SK-N-SH treated with all-trans-retinoic acid at 6 μM for 48 hours (cell line): ENCODE measurements around the gene GNAT3.

Experiments
- ATAC-seq: fragments of 200-7000 bp; cut with Tn5 transposase; 3 replicates; pipeline ENCODE4 v1.9.1; 2020; ENCODE audit warnings: mild to moderate bottlenecking, moderate library complexity
- ARNTL ChIP-seq: fragments of 450-650 bp; formaldehyde crosslinking; IDR thresholded peaks from 2 replicates; pipeline ENCODE4 v1.5.0; 2020; ENCODE audit warnings: low read depth, mild to moderate bottlenecking, moderate library complexity, borderline replicate concordance
- BACH2 ChIP-seq: fragments of 250-450 bp; sonication (Bioruptor Pico); IDR thresholded peaks from 2 replicates; pipeline ENCODE4 v1.9.0; 2021; ENCODE audit warnings: mild to moderate bottlenecking, borderline replicate concordance
- CSDC2 ChIP-seq: fragments of 250-450 bp; sonication (Bioruptor Pico); IDR thresholded peaks from 2 replicates; pipeline ENCODE4 v1.5.0; 2020; ENCODE audit warnings: mild to moderate bottlenecking, moderate library complexity
- ESRRG ChIP-seq: fragments of 250-450 bp; sonication (Bioruptor Pico); IDR thresholded peaks from 2 replicates; pipeline ENCODE4 v1.6.1; 2021; ENCODE audit warnings: mild to moderate bottlenecking
- ISL1 ChIP-seq: fragments of 250-450 bp; sonication (Bioruptor Pico); IDR thresholded peaks from 2 replicates; pipeline ENCODE4 v2.1.2; 2022; ENCODE audit warnings: mild to moderate bottlenecking, moderate library complexity
- OSR1 ChIP-seq: fragments of 250-450 bp; sonication (Bioruptor Pico); IDR thresholded peaks from 2 replicates; pipeline ENCODE4 v1.8.0; 2022; ENCODE audit warnings: moderate library complexity, mild to moderate bottlenecking, inconsistent platforms
- RARB ChIP-seq: fragments of 250-450 bp; sonication (Bioruptor Pico); IDR thresholded peaks from 2 replicates; pipeline ENCODE4 v1.8.0; 2021; ENCODE audit warnings: mild to moderate bottlenecking, moderate library complexity
- SNAI2 ChIP-seq: fragments of 250-450 bp; sonication (Bioruptor Pico); IDR thresholded peaks from 2 replicates; pipeline ENCODE4 v1.5.0; 2020; ENCODE audit warnings: mild to moderate bottlenecking, moderate library complexity
- TCF4 ChIP-seq: fragments of 250-450 bp; sonication (Bioruptor Pico); IDR thresholded peaks from 2 replicates; pipeline ENCODE4 v1.8.0; 2021; ENCODE audit warnings: mild to moderate bottlenecking, moderate library complexity, borderline replicate concordance
- TOX ChIP-seq: fragments of 250-450 bp; sonication (Bioruptor Pico); IDR thresholded peaks from 2 replicates; pipeline ENCODE4 v1.8.0; 2021; ENCODE audit warnings: mild to moderate bottlenecking, moderate library complexity, borderline replicate concordance
- ZC3H10 ChIP-seq: fragments of 250-450 bp; sonication (Bioruptor Pico); IDR thresholded peaks from 2 replicates; pipeline ENCODE4 v1.5.1; 2021; ENCODE audit warnings: mild to moderate bottlenecking, moderate library complexity
- ZFP3 ChIP-seq: fragments of 250-450 bp; sonication (Bioruptor Pico); IDR thresholded peaks from 2 replicates; pipeline ENCODE4 v1.5.0; 2020; ENCODE audit warnings: mild to moderate bottlenecking, moderate library complexity
- ZNF565 ChIP-seq: fragments of 450-650 bp; formaldehyde crosslinking; conservative IDR thresholded peaks from 2 replicates; pipeline ENCODE4 v1.5.0; 2020; ENCODE audit warnings: low read depth, mild to moderate bottlenecking, moderate library complexity
- ZNF70 ChIP-seq: fragments of 450-650 bp; formaldehyde crosslinking; IDR thresholded peaks from 2 replicates; pipeline ENCODE4 v1.5.0; 2020; ENCODE audit warnings: mild to moderate bottlenecking, moderate library complexity
- ZNF8 ChIP-seq: fragments of 450-650 bp; formaldehyde crosslinking; IDR thresholded peaks from 2 replicates; pipeline ENCODE4 v1.5.0; 2020; ENCODE audit warnings: mild to moderate bottlenecking, moderate library complexity
- TF ChIP-seq, protein P1 (sequence below): fragments of 250-450 bp; sonication (Bioruptor Pico); IDR thresholded peaks from 2 replicates; pipeline ENCODE4 v1.5.1; 2020; ENCODE audit warnings: low read depth, mild to moderate bottlenecking, moderate library complexity
- TF ChIP-seq, protein P2 (sequence below): fragments of 250-450 bp; sonication (Bioruptor Pico); IDR thresholded peaks from 2 replicates; pipeline ENCODE4 v1.5.0; 2020; ENCODE audit warnings: mild to moderate bottlenecking, moderate library complexity
- TF ChIP-seq, protein P3 (sequence below): fragments of 250-450 bp; sonication (Bioruptor Pico); IDR thresholded peaks from 2 replicates; pipeline ENCODE4 v1.8.0; 2021; ENCODE audit warnings: low read depth, mild to moderate bottlenecking, moderate library complexity, borderline replicate concordance

GNAT3 gene

DNA sequence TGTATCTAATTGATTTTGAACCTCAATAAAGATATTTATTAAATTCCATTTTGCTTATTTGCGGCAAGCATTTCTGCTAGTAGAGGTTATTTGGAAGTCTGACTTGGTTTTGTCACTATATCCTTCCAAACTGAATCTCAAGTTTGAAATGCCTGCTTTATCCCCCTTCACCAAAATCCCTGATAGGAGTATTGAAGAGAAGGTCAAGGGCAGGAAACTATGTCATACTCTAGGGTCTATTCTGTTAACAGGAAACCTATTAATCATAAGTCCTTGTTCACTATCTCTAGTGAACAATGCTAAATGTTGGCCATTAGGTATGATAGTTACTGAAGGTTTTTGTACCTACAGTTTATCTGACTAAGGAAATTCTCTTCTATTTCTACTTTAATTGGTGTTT, 11.5 kb downstream of the GNAT3 start:
- ATAC-seq, result no peak
- TF ChIP-seq, protein P1, sequence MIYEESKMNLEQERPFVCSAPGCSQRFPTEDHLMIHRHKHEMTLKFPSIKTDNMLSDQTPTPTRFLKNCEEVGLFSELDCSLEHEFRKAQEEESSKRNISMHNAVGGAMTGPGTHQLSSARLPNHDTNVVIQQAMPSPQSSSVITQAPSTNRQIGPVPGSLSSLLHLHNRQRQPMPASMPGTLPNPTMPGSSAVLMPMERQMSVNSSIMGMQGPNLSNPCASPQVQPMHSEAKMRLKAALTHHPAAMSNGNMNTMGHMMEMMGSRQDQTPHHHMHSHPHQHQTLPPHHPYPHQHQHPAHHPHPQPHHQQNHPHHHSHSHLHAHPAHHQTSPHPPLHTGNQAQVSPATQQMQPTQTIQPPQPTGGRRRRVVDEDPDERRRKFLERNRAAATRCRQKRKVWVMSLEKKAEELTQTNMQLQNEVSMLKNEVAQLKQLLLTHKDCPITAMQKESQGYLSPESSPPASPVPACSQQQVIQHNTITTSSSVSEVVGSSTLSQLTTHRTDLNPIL (CRISPR knock-in tag), result no peak
- TF ChIP-seq ARNTL (CRISPR knock-in tag), result no peak
- TF ChIP-seq OSR1 (CRISPR knock-in tag), result no peak
- TF ChIP-seq ZNF565 (CRISPR knock-in tag), result no peak
- no peak for TF ChIP-seq ZFP3 (CRISPR knock-in tag)
- TF ChIP-seq CSDC2 (CRISPR knock-in tag), result no peak
- no peak for TF ChIP-seq BACH2

DNA sequence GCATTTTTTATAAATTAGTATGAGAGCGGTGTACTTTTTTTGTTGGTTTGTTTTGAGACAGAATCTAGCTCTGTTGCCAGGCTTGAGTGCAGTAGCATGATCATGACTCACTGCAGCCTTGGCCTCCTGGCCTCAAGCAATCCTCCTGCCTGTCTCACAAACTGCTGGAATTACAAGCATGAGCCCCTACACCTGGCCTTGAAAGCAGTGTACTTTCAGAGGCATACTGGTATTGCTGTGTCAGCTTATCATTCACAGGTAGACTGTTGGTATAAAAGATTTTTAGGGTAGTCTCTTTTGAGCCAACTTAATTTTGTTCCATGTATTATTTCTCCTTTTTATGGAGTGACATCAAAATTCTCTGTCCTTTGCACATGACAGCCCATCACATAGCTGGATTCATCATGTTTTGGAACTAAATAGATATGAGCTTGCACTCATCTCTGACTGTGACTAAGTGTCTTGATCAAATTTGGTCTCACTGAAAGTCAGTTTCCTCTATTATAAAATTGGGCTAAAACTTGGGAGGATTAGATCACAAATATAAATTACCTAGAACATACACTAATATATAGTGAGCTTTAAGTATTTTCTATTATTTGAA, 12.4 kb downstream of the GNAT3 start:
- peak; percentile 100 for ATAC-seq
- TF ChIP-seq, protein P1 (CRISPR knock-in tag), result no peak
- TF ChIP-seq ISL1 (peak; percentile 61), ZFP3 (CRISPR knock-in tag) (peak; percentile 38; the same call in 1 of the 2 replicates), ZC3H10 (CRISPR knock-in tag) (no peak), TOX (CRISPR knock-in tag) (no peak)

DNA sequence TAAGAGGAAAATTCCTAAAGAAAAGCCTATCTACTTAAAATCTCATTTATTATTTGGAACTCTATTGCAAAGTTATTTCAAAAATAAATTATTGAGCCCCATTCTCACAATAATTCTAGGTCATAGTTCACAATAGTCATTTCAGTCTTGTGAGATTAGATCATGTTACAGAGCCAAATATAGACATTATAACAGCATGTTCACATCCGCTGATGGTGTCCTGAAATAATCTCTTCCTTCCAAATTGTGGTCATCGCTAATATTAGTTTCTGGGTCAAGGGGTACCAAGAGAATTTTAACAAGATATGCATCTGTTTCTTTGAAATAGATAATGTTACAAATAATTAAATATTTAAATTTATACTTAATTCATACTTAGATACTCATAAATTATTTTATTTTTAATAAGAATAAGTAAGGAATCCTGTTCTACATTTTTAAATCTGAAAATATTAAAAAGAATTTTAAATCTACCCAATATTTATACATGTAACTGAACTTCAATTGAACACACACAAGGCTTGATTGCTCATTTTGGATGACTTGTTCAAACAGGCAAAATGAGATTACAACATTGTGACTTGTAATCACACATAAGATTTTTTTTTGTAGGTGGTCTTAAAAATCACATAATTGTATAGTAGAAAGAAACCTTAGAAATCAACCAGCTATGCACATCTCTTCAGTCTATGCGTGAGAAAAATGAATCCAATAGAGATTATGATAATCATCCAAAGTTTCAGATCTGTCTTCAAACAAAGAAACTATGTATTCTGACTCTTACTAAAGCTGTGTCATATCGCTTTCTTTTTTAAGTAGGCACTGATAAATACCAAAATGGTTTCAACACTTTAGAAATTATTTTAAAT, 13.1 kb downstream of the GNAT3 start:
- TF ChIP-seq OSR1 (CRISPR knock-in tag) (no peak), BACH2 (no peak), ZNF565 (CRISPR knock-in tag) (no peak), ISL1 (no peak), TOX (CRISPR knock-in tag) (no peak), ZC3H10 (CRISPR knock-in tag) (no peak), CSDC2 (CRISPR knock-in tag) (no peak), RARB (no peak), ZNF70 (CRISPR knock-in tag) (no peak), ESRRG (CRISPR knock-in tag) (no peak), TCF4 (CRISPR knock-in tag) (no peak), ZNF8 (CRISPR knock-in tag) (no peak), SNAI2 (no peak), ZFP3 (CRISPR knock-in tag) (no peak)
- TF ChIP-seq, protein P2, sequence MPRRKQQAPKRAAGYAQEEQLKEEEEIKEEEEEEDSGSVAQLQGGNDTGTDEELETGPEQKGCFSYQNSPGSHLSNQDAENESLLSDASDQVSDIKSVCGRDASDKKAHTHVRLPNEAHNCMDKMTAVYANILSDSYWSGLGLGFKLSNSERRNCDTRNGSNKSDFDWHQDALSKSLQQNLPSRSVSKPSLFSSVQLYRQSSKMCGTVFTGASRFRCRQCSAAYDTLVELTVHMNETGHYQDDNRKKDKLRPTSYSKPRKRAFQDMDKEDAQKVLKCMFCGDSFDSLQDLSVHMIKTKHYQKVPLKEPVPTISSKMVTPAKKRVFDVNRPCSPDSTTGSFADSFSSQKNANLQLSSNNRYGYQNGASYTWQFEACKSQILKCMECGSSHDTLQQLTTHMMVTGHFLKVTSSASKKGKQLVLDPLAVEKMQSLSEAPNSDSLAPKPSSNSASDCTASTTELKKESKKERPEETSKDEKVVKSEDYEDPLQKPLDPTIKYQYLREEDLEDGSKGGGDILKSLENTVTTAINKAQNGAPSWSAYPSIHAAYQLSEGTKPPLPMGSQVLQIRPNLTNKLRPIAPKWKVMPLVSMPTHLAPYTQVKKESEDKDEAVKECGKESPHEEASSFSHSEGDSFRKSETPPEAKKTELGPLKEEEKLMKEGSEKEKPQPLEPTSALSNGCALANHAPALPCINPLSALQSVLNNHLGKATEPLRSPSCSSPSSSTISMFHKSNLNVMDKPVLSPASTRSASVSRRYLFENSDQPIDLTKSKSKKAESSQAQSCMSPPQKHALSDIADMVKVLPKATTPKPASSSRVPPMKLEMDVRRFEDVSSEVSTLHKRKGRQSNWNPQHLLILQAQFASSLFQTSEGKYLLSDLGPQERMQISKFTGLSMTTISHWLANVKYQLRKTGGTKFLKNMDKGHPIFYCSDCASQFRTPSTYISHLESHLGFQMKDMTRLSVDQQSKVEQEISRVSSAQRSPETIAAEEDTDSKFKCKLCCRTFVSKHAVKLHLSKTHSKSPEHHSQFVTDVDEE (CRISPR knock-in tag), result no peak
- TF ChIP-seq, protein P1 (CRISPR knock-in tag), result no peak
- TF ChIP-seq, protein P3, sequence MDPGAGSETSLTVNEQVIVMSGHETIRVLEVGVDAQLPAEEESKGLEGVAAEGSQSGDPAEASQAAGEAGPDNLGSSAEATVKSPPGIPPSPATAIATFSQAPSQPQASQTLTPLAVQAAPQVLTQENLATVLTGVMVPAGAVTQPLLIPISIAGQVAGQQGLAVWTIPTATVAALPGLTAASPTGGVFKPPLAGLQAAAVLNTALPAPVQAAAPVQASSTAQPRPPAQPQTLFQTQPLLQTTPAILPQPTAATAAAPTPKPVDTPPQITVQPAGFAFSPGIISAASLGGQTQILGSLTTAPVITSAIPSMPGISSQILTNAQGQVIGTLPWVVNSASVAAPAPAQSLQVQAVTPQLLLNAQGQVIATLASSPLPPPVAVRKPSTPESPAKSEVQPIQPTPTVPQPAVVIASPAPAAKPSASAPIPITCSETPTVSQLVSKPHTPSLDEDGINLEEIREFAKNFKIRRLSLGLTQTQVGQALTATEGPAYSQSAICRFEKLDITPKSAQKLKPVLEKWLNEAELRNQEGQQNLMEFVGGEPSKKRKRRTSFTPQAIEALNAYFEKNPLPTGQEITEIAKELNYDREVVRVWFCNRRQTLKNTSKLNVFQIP (CRISPR knock-in tag), result no peak
- ATAC-seq, result peak; percentile 67
